ENCODE results near the gene KCNH4.

The KCNH4 gene

DNA sequence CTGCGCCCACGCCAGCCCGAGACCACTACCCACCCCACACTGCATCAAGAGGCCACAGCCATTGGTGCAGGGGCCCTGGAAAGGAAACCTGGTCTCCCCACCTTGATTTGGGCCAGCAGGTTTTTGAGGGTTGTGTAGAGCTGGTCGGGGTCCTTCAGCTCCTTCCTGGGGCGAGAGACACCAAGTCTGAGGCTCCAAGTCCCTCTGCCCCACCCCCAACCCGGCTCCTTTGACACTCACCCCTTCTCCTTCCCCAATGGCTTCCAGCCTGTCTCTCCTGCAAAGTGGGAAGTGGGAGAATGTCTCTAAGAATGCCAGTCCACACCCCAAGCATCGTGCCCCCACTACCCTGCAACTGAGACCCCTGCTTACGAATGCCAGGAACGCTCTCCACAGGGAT lies 66.8 kb downstream of the KCNH4 start:
- H3K4me1 ChIP-seq (ENCODE audit: control insufficient read depth in 1 of 2, insufficient read depth in 1 of 2, low read depth in 1 of 2, low read length in 1 of 2): peaks cover 16 to 17% of the 10 kb centered on the region in 2 experiments
- H3K36me3 ChIP-seq: peaks cover under 1% of the 10 kb centered on the region
- no peaks in the 10 kb centered on the region for H3K9me3 ChIP-seq
- H3K4me3 ChIP-seq (ENCODE audit: low read depth in 1 of 2, low read length in 1 of 2): no peak overlapping the region
- TF ChIP-seq, protein P1, sequence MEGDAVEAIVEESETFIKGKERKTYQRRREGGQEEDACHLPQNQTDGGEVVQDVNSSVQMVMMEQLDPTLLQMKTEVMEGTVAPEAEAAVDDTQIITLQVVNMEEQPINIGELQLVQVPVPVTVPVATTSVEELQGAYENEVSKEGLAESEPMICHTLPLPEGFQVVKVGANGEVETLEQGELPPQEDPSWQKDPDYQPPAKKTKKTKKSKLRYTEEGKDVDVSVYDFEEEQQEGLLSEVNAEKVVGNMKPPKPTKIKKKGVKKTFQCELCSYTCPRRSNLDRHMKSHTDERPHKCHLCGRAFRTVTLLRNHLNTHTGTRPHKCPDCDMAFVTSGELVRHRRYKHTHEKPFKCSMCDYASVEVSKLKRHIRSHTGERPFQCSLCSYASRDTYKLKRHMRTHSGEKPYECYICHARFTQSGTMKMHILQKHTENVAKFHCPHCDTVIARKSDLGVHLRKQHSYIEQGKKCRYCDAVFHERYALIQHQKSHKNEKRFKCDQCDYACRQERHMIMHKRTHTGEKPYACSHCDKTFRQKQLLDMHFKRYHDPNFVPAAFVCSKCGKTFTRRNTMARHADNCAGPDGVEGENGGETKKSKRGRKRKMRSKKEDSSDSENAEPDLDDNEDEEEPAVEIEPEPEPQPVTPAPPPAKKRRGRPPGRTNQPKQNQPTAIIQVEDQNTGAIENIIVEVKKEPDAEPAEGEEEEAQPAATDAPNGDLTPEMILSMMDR (IDR thresholded peaks at IDR 0.05): no peak
- no peak overlapping the region for H3K27ac ChIP-seq
- H3K27me3 ChIP-seq: no peaks in the 10 kb centered on the region

DNA sequence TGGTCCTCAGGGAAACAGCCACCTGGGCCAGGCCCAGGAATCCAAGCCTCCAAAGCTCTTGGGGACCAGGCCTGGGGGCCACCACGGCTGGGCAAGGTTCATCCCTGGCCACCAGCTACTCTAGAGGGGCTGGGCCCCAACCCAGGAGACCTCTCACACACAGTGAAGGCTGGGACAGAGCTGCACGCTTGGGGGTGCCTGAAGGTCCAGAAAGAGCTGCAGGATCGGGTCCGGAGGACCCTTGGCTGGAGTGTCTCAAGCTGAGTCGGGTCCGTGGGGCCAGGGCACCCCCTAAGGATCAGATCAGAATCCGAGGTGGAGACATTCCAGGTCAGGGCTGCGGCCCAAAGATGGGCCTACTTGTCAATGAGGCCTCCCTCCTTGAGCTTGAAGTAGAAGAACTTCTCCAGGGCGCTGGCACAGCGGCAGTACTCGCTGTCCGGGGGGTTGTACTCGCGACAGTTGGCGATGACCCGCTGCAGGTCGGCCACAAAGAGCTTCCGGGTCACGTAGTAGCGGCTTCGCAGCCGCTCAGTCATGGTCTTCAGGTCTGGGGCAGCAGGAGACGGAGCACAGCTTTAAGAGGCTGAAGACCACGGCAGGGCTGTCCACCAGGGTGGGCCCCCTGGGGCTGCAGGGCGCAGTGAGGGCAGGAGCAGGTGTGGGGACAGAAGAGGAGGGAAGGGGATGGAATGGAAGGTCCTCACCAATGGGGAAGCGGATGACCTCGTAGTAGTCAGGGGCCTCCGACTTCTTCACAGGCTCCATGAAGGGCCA lies 67.5 kb downstream of the KCNH4 start:
- Histone ChIP-seq H3K4me3 (ENCODE audit: low read depth in 1 of 2, low read length in 1 of 2) (peak overlapping the region in 1 of 2 experiments; percentile 68), H3K36me3 (peaks cover 4% of the 10 kb centered on the region)

DNA sequence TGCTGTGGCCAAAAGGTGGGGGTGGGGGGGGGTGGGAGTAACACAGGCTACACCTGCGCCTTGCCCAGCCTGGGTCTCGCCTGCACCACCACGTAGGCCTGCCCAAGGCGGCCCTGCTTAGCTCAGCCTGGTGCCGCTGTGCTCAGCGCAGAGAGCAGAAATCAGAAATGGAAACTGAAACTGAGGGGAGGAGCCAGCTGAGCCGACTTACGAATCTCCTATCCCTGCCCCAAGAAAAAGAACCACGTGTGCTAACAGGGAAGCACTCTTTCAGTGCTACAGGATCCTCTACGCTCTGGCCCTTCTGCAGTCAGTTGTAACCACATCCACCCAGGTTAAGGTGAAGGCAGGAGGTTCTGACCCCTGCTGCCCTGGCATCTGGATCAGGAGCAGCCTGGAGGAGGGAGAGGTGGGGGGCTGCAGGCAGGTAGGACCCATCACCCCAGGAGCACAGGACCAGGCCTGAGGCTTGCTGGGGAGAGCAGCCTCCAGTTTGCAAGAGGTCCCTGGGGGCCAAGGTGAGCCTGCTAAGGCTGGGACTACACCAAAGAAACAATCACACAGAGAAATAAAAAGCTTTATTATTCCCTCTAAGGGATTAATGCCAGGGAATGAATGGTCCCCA lies 68.3 kb downstream of the KCNH4 start, which contains the start of gene DHX58:
DHX58 (minus strand) TSS at position 163 of the 625 bp plus-strand sequence. CDS start 822 bp downstream, outside the sequence.
- TF ChIP-seq, protein P1 (IDR thresholded peaks at IDR 0.05): peak; percentile 22
- Histone ChIP-seq H3K4me3 (ENCODE audit: low read depth in 1 of 2, low read length in 1 of 2) (peak within 1 kb of the TSS; percentile 63 to 68), H3K27me3 (no peaks in the 10 kb centered on the region), H3K36me3 (peaks cover 4% of the 10 kb centered on the region), H3K9me3 (no peaks in the 10 kb centered on the region), H3K4me1 (ENCODE audit: control insufficient read depth in 1 of 2, insufficient read depth in 1 of 2, low read depth in 1 of 2, low read length in 1 of 2) (peaks cover 16 to 23% of the 10 kb centered on the region in 2 experiments), H3K27ac (peak within 1 kb of the TSS; percentile 86)

More for the DNA sequence above, 67.5 kb downstream of the KCNH4 start:
- peaks cover 16 to 17% of the 10 kb centered on the region in 2 experiments for H3K4me1 ChIP-seq (ENCODE audit: control insufficient read depth in 1 of 2, insufficient read depth in 1 of 2, low read depth in 1 of 2, low read length in 1 of 2)
- peak overlapping the region; percentile 86 for H3K27ac ChIP-seq
- TF ChIP-seq, protein P1 (IDR thresholded peaks at IDR 0.05): no peak
- no peaks in the 10 kb centered on the region for H3K27me3 ChIP-seq
- H3K9me3 ChIP-seq: no peaks in the 10 kb centered on the region

DNA sequence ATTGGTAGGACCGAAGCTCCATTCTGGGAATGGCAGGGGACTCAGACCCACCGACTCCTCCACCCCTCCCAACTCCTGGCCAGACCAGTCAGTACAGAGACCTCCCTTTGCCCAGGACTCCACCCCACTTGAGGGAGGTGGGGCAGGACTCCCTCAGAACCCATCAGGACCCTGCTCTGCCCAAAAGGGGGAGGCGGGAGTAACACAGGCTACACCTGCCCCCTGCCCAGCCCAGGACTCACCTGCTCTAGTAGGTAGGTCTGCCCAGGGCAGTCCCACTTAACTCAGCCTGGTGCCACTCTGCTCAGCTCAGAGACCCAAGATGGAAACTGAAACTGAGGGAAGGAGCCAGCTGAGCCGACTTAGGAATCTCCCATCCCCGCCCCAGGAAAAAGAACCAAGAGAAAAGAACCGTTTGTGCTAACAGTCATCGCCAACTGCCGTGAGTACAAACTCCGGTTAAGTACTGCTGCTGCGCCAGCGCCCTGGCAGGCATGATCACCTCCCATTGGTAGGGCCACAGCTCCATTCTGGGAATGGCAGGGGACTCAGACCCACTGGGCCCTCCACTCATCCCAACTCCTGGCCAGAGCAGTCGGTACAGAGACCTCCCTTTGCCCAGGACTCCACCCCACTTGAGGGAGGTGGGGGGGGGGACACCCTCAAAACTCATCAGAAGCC lies 68.9 kb downstream of the KCNH4 start:
- peaks cover 4% of the 10 kb centered on the region for H3K36me3 ChIP-seq
- peak overlapping the region; percentile 86 for H3K27ac ChIP-seq
- H3K27me3 ChIP-seq: no peaks in the 10 kb centered on the region
- peaks cover 19 to 29% of the 10 kb centered on the region in 2 experiments for H3K4me1 ChIP-seq (ENCODE audit: control insufficient read depth in 1 of 2, insufficient read depth in 1 of 2, low read depth in 1 of 2, low read length in 1 of 2)
- peak overlapping the region; percentile 63 to 68 for H3K4me3 ChIP-seq (ENCODE audit: low read depth in 1 of 2, low read length in 1 of 2)
- TF ChIP-seq, protein P1 (IDR thresholded peaks at IDR 0.05): no peak
- H3K9me3 ChIP-seq: no peaks in the 10 kb centered on the region

DNA sequence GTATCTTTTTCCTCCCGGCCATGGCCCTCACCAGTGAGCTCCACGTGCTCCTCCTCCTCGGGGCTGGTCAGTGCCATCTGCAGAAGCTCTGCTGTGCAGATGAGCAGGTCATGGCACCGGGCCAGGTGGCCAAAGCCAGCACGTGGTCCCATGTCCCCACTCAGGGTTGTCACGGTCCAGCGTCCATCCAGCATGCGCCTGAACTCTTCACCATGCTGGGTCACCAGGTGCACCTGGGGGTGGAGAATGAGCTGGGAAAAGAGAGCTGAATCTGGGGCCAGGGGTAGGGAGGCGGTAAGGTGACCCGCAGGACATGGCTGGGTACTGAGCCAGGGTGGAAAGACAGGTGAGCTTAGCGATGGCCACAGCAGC lies 69.7 kb downstream of the KCNH4 start:
- Histone ChIP-seq H3K27me3 (no peaks in the 10 kb centered on the region), H3K27ac (peak overlapping the region; percentile 86), H3K4me3 (ENCODE audit: low read depth in 1 of 2, low read length in 1 of 2) (no peak overlapping the region), H3K4me1 (ENCODE audit: control insufficient read depth in 1 of 2, insufficient read depth in 1 of 2, low read depth in 1 of 2, low read length in 1 of 2) (peaks cover 19 to 29% of the 10 kb centered on the region in 2 experiments), H3K9me3 (no peaks in the 10 kb centered on the region), H3K36me3 (peaks cover 4% of the 10 kb centered on the region)
- TF ChIP-seq, protein P1 (IDR thresholded peaks at IDR 0.05): no peak

Measured in neutrophil (primary cell).